ENCODE results near the gene PRDX2. TPM values are rescaled to one million over a fixed set of nuclear protein-coding genes. Genes with fewer than 3 reads are reported as not detected.

The PRDX2 gene
- total and polyA plus RNA-seq, 10 of the 15 experiments (the other 5 are each of a cell fraction or from before 2014, with no cell fraction given): 93.0 to 812 (median 344) TPM

- TF ChIP-seq MYC (IDR thresholded peaks at IDR 0.05; ENCODE audit: insufficient read depth, insufficient read length, insufficient replicate concordance, low read length, severe bottlenecking) (no peak), POU2F2 (IDR thresholded peaks at IDR 0.05; ENCODE audit: borderline replicate concordance, low read depth, low read length) (no peak), IRF4 (IDR thresholded peaks at IDR 0.05; ENCODE audit: low read depth, low read length) (no peak), TCF12 (IDR thresholded peaks at IDR 0.05; ENCODE audit: low read depth, low read length) (no peak; the same call in 1 of the 2 replicates), E4F1 (IDR thresholded peaks at IDR 0.05; ENCODE audit: borderline replicate concordance, partially characterized antibody) (peak; percentile 41), ZSCAN29 (IDR thresholded peaks at IDR 0.05) (no peak), RB1 (IDR thresholded peaks at IDR 0.05; ENCODE audit: borderline replicate concordance) (peak; percentile 94), RCOR1 (conservative IDR thresholded peaks at IDR 0.05; ENCODE audit: low read depth, low read length) (0 out of 2 replicates have a peak, but pooled peaks have one; percentile 61), ZNF622 (IDR thresholded peaks at IDR 0.05) (no peak), GATAD2B (conservative IDR thresholded peaks at IDR 0.05; ENCODE audit: low read depth) (peak; percentile 72; the same call in 1 of the 2 replicates), E2F8 (IDR thresholded peaks at IDR 0.05; ENCODE audit: low read depth, partially characterized antibody) (peak; percentile 70), BHLHE40 (IDR thresholded peaks at IDR 0.05; ENCODE audit: borderline replicate concordance in 1 of 2, low read depth in 2 of 2, low read length in 1 of 2) (peak; percentile 97 to 98), RELA (IDR thresholded peaks at IDR 0.05; ENCODE audit: borderline replicate concordance, partially characterized antibody) (peak; percentile 83), IKZF1 (conservative IDR thresholded peaks at IDR 0.05) (peak; percentile 97), ZNF24 (IDR thresholded peaks at IDR 0.05) (no peak), YBX1 (IDR thresholded peaks at IDR 0.05) (no peak), ZNF384 (IDR thresholded peaks at IDR 0.05; ENCODE audit: borderline replicate concordance, low read depth, low read length) (0 out of 2 replicates have a peak, but pooled peaks have one; percentile 18), KDM1A (IDR thresholded peaks at IDR 0.05; ENCODE audit: borderline replicate concordance) (no peak), MLLT1 (IDR thresholded peaks at IDR 0.05) (peak; percentile 76; the same call in 1 of the 2 replicates), SMC3 (IDR thresholded peaks at IDR 0.05; ENCODE audit: borderline replicate concordance, low read length) (no peak), LARP7 (IDR thresholded peaks at IDR 0.05) (no peak; the same call in none of the 2 replicates)
Measured at GRCh38 chr19:12789904-12790619, 11.5 kb downstream of the PRDX2 start (continued).

Data from GM12878 (cell line).